HG02588 (cell line): ENCODE results near the gene WDR59.
A peak's percentile ranks its signal among the peaks of the same experiment; 100 is the strongest.
"Not testable (repeated sequence)": the region's sequence is repeated elsewhere in the genome, so short reads cannot be mapped to it uniquely, and the experiment has no call there.

Experiments used
- ATAC-seq: cut with Tn5 transposase; IDR thresholded peaks from one replicate; pipeline ENCODE4 v1.9.1; 2021; ENCODE audit warnings: mild to moderate bottlenecking, moderate library complexity; ENCODE audit not compliant: unreplicated experiment

The WDR59 gene

DNA sequence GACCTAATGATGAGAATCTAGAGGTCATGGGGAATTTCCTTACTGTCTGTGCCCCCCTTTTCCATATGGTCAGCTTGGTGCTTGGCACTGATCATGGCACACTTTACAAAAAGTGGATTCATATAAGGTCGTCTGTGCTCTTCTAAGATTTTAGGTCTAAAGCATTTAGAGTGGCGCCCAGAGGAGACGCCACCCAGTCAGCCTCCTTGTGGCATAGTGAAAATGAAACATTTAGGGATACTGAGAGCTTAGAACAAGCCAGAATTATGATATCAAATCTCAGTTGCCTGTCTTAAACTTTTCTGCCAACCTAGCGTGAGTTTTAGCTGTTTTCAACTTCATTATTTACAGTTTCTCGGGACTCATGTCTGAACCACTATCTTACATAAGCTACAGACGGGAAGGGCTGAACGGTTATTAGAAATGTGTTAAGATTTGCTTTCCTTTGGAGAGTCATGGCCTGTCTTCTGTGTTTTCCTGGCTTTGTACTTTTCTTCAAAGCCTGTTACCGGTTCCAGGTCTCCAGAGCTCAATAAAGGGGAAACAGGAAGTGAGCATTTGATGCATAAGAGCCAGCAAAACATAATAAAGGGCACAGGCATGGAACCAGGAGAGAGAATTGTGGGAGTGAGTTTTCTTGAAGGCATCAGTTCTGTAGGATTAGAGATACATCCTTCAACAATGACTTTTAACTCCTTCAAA, 27.6 kb upstream of the WDR59 start:
- peak; percentile 20 for ATAC-seq

DNA sequence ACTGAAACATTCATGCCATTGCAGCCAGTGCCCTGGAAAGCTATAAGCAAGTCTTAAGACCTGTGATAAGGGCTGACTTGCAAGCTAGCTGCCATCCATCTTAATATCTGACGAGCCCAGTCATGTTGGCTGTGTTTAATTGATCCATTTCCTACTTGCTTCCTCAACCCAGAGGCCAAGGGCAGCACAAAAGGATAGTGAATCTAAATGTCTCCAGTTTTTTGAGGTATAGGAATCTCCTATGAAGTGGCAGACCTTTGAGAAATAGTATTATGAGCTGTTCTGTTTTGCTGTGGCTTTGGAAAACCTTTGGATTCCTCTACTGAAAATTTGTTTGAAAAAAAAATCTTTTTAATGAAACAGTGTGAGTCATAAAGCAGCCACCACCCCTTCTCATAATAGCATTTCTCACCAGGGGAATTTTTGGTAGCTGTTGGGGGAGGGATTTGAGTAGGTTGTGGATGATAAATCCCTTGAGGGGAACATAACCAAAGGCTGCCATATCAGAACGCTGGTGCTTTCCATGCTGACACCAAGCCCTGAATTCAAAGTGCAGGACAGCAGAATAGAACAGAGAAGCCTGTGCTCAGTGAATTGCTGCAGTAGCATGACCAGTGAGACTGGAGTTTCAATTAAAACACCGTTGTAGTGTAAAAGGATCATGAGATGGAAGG, 26.8 kb upstream of the WDR59 start:
- peak; percentile 72 for ATAC-seq

DNA sequence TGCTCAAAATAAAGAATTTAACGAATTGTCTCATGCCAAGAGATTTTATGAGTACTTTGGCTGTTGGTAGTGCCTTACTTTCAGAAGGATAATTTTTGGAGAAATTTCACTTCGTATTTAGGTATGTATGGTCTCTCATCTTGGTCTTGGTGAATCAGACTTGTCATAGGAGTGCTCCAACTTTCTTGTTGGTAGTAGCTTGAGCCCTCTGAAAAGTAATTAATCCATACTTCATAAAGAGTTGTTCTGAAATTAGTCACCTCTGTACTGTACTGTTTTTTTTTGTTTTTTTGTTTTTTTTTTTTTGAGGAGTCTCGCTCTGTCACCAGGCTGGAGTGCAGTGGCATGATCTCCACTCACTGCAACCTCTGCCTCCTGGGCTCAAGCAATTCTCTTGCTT, 25.5 kb upstream of the WDR59 start:
- ATAC-seq, result no peak

GRCh38 chr16:75007443-75007842, 22.5 kb upstream of the WDR59 start:
- no peak for ATAC-seq

- no peak for ATAC-seq
These were observed 20.8 kb upstream of the WDR59 start for GRCh38 chr16:75005697-75006096.

- ATAC-seq, result no peak
These were observed 19.5 kb upstream of the WDR59 start for GRCh38 chr16:75004460-75004859.

DNA sequence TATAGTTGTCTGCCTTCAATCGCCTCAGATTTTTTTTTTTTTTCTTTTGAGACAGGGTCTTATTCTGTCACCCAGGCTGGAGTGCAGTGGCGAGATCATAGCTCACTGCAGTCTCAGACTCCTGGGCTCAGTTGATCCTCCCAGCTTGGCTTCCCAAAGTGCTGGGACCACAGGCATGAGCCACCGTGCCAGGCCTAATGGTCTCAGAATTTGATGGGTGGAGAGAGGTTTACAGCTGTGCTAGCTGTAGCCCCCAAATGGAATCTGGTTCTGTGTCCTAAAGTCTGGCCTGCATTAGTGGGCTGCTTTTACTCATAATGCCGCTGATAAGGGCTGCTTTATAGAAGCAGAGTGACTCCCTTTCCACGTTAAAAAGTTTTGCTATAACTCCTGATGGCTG, 19.0 kb upstream of the WDR59 start:
- no peak for ATAC-seq

DNA sequence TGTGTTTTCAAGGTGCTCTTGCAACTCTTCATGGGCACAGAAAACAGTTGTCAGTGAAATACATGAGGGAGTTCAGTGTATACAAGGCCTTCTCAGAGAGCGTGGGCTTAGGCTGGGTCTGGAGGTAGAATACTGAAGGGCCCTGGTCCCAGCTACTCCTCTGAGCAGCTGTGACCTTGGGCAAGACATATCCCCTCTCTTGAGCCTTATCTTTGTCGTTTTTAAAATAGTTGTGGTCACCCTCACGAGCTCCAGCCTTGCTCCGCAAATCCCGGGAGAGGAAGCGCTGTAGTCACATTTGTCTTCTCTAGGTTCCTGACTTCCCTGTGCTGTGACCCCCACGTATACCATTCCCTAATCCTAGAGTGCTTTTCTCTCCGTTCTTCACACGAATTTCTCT, 17.6 kb upstream of the WDR59 start:
- no peak for ATAC-seq

DNA sequence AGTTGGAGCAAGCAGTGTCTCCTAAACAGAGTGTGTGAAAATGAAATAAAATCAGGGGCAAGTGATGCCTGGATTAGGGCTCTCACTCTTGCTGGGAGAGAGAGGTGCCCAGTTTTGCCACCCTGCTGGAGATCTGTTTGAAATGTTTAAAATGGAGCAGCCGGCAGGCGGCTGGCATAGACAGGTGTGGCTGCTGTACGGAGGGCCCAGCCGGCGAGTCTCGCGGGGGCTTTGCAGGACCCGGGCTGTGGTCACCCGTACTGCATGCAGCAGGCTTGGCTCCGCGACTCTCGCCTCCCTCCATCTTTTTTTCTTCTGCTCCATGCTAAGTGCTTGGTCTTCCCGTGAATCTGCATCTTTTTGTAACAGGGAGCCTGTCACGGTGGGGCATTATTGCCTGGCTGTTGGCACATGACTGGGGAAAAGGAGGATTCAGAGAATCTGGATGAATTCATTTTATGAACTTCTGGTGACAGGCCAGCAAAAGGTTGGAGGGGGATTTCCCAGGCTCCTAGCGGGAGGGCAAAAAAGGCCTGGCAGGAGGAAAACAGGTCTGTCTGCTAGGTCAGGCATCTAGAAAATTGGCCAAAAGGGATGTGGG, 15.7 kb upstream of the WDR59 start:
- ATAC-seq, result no peak

GRCh38 chr16:74999609-75000480, 14.9 kb upstream of the WDR59 start:
- no peak for ATAC-seq

GRCh38 chr16:74999219-74999608, 14.3 kb upstream of the WDR59 start:
- ATAC-seq, result peak; percentile 38

DNA sequence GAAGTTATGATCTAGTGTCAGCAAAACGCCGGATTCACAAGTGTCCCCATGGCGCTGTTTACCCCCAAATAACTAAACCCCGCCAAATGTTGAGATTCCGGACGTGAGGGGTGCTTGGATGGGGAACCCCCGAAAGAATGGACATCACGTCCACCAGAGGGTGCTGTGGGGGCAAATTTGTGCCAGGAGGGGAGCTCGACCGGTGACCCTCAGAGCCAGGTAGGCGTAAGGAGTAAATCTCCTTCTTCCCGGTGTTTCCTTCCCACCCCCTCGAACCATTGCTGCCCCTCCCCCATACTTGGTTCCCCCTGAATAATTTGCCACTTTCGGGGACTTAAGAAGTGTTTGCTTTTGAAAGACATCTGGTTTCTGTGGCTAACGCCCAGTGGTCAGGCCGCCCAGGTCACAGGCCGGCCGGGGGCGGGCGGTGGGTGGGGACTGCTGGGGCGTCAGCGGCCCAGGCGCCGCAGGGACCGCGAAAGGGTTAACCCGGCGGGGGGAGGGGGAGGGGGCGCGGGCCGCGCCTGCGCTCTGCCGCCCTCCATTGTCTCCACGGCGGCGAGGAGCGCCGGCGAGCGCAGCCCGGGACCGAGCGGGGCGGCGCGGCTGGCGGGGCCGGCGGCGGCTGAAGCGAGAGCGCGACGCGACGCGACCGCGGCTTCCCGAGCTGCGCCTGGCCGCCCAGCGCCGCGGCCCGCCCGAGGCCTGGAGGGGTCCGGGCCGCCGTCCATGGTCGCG, 13.7 kb upstream of the WDR59 start, which contains the start of gene ZNRF1:
Gene ZNRF1, plus strand, starts transcription at position 544 of the 738 bp plus-strand sequence. CDS start 648 bp downstream, outside the sequence.
- ATAC-seq, result peak; percentile 65

- no peak for ATAC-seq
These were observed 12.1 kb upstream of the WDR59 start for GRCh38 chr16:74997042-74997491.

DNA sequence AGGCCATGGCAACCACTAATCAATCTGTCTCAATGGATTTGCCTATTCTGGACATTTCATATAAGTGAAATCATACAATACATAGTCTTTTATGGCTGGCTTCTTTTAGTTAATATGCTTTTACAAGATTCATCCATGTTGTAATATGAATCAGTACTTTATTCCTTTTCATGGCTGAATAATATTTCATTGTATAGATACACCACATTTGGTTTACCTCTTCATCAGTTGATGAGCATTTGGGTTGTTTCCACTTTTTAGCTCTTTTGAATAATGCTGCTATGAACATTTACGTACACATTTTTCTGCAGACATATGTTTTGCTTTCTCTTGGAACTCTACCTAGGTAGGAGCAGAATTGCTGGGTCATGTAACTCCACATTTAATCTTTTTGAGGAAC, 11.1 kb upstream of the WDR59 start:
- ATAC-seq, result no peak

DNA sequence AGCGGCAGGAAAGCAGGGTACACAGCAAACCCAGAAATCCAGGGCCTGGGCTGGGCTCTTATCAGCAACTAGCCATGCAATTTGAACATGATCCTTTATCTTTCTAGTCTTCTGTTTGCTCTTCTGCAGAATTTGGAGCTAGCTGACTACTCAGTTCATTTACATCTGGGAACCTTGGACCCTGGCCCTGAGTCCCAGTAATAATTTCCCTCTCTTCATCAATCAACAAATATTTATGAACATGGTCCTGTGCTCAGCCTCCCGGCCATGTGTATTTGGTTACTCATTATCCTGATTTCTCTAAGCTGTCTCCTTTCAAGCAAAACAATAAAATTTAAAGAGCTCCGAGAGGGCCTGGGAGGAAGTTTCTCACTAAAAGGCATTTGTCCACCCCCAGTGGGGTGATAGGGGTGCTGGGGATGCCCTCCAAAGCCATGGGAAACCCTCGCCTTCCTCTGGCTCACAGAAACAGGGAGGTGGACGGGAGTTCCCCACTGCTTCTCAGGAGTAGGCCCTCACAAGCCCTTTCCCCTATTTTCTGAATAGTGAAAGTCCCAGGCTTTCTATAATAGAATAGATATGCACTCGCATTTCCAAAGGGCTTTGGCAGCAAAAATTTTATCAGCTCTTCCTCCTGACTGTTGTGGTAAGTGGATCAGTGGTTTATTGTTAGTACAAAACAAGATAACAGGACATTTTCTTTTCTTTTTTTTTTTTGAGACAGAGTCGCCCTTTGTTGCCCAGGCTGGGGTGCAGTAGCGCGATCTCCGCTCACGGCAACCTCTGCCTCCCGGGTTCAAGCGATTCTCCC, 6.9 kb upstream of the WDR59 start:
- ATAC-seq, result no peak

GRCh38 chr16:74991268-74991592, 6.3 kb upstream of the WDR59 start:
- ATAC-seq, result no peak

- no peak for ATAC-seq
These were observed 5.9 kb upstream of the WDR59 start for GRCh38 chr16:74990832-74991231.

DNA sequence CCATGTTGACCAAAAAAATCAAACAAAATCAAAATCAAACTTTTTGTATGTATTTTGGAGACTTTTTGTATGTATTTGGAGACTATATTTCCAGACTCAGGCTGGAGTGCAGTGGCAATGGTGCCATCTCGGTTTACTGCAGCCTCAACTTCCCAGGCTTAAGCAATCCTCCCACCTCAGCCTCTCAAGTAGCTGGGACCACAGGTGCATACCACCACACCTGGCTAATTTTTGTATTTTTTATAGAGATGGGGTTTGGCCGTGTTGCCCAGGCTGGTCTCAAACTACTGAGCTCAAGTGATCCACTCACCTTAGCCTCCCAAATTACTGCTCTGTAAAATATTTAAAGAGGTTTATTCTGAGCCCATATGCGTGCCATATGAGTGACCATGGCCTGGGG, 4.9 kb upstream of the WDR59 start:
- not testable (repeated sequence) for ATAC-seq

GRCh38 chr16:74987027-74987681, 2.2 kb upstream of the WDR59 start:
- no peak for ATAC-seq
